HG02798 (cell line): Measurements from ENCODE around the gene ASTN2.
A peak's percentile ranks its signal among the peaks of the same experiment; 100 is the strongest.

Experiments used
- ATAC-seq: cut with Tn5 transposase; IDR thresholded peaks from one replicate; pipeline ENCODE4 v1.9.1; 2021; ENCODE audit warnings: mild to moderate bottlenecking; ENCODE audit not compliant: unreplicated experiment, poor library complexity

Gene ASTN2

GRCh38 chr9:116391306-116391900, 1023.5 kb downstream of the ASTN2 start:
- no peak for ATAC-seq

- peak; percentile 79 for ATAC-seq
Observed at GRCh38 chr9:116390303-116391228, 1024.3 kb downstream of the ASTN2 start.

- no peak for ATAC-seq
Observed at GRCh38 chr9:116389541-116390302, 1025.1 kb downstream of the ASTN2 start.

- peak; percentile 28 for ATAC-seq
Observed at GRCh38 chr9:116387934-116388698, 1026.7 kb downstream of the ASTN2 start.

GRCh38 chr9:116383936-116384335, 1030.9 kb downstream of the ASTN2 start:
- no peak for ATAC-seq

GRCh38 chr9:116383133-116383532, 1031.7 kb downstream of the ASTN2 start:
- ATAC-seq = no peak

- ATAC-seq = no peak
Observed at GRCh38 chr9:116382053-116382452, 1032.8 kb downstream of the ASTN2 start.

GRCh38 chr9:116381350-116381749, 1033.5 kb downstream of the ASTN2 start:
- ATAC-seq = no peak

- ATAC-seq = peak; percentile 59
Observed at GRCh38 chr9:116380496-116380995, 1034.3 kb downstream of the ASTN2 start.

GRCh38 chr9:116379821-116380220, 1035.0 kb downstream of the ASTN2 start:
- no peak for ATAC-seq

GRCh38 chr9:116378873-116379272, 1036.0 kb downstream of the ASTN2 start:
- ATAC-seq = no peak

- ATAC-seq = no peak
Observed at GRCh38 chr9:116377179-116377798, 1037.6 kb downstream of the ASTN2 start.
